BJ (cell line): ENCODE results near the gene RGS7. TPM values are rescaled to one million over a fixed set of nuclear protein-coding genes. Genes with fewer than 3 reads are reported as not detected.

Experiments
- CTCF ChIA-PET: fragments of 350-600 bp; formaldehyde crosslinking; extraction: SDS; loops from one replicate; lab custom pipeline; 2021; ENCODE audit warnings: antibody characterized with exemption, inconsistent platforms; lab: Yijun Ruan, JAX
- POLR2A ChIA-PET: fragments of 300-600 bp; sonication (Branson Sonifier 250); formaldehyde crosslinking; extraction: SDS; loops from one replicate; lab custom pipeline; 2021; ENCODE audit warnings: antibody characterized with exemption; lab: Charles Lee
- DNase-seq: peaks from one replicate; pipeline ENCODE4 v3.0.0-alpha.2; 2011; ENCODE audit warnings: low read depth
- H3K27me3 ChIP-seq: 2 replicates; pipeline ENCODE4 v1.6.0; 2011; ENCODE audit warnings: low read length; ENCODE audit not compliant: control insufficient read depth, insufficient read depth
- H3K36me3 ChIP-seq: 2 replicates; pipeline ENCODE4 v1.5.1; 2011; ENCODE audit warnings: low read length; ENCODE audit not compliant: control insufficient read depth, insufficient read depth
- H3K4me3 ChIP-seq: 2 replicates; pipeline ENCODE4 v1.5.1; 2011; ENCODE audit warnings: low read depth, mild to moderate bottlenecking, control low read depth, low read length
- CTCF ChIP-seq: IDR thresholded peaks from 2 replicates; pipeline ENCODE4 v1.5.1; 2011; ENCODE audit warnings: low read depth, mild to moderate bottlenecking, control low read depth, inconsistent platforms, low read length, moderate library complexity; ENCODE audit not compliant: insufficient read depth
- polyA plus RNA-seq: library from polyadenylated mRNA; depleted of rRNA; stranded (reverse); fragments of >200 nt; gene quantifications from 2 replicates; pipeline ENCODE4 v1.2.3, GENCODE V29; 2011

The RGS7 gene
- polyA plus RNA-seq, 1 experiment, result 0.93 TPM

DNA sequence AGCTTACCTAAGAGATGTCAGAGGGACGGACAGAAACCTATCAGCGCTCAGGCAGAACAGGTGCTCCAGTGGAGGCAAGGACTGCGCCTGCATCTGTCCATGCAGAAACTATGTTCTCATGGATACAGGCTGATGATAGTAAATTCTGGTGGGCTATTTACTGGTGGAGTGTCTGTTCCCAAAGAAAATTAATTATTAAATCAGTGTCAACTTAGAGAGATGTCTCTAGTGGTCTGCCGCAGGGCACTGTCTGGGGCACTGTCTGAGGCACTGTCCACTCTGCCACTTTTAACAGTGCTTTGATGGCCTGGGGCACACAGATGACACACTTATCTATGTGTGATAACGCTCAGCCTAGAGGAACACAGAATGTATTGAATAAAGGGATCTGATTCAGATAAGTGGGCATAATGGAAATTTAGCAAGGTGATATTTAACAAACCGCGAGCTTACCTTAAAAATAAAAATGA is 148.1 kb downstream of the RGS7 start:
- ChIA-PET CTCF (no interaction called here), POLR2A (no interaction called here)
- Histone ChIP-seq H3K4me3 (no peak overlapping the region), H3K27me3 (no peaks in the 10 kb centered on the region), H3K36me3 (no peaks in the 10 kb centered on the region)
- TF ChIP-seq CTCF, result no peak
- DNase-seq, result no peak

- Histone ChIP-seq H3K4me3 (no peak overlapping the region), H3K36me3 (no peaks in the 10 kb centered on the region), H3K27me3 (no peaks in the 10 kb centered on the region)
- no peak for DNase-seq
- ChIA-PET POLR2A (no interaction called here), CTCF (no interaction called here)
- no peak for TF ChIP-seq CTCF
These were observed 153.2 kb downstream of the RGS7 start for GRCh38 chr1:241203817-241204216.

DNA sequence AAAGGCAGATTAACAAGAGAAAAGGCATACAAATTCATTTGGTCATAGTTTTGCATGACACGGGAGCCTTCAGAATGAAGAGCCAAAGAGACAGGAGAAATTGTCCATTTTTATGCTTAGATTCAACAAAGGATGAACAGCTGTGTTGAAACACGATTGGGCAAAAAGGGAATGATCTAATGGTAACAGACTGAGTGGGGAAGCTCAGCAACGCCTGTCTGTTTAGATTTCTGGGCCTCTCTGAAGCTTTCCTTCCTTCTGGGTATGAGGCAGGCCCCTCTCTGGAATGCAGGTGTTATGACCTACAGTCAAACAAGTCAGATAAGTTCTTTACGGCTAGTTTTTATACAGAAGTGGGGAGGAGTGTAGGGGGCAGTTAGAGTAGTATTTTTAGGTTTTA is 154.6 kb downstream of the RGS7 start:
- Histone ChIP-seq H3K27me3 (no peaks in the 10 kb centered on the region), H3K4me3 (no peak overlapping the region), H3K36me3 (no peaks in the 10 kb centered on the region)
- no peak for DNase-seq
- no peak for TF ChIP-seq CTCF
- ChIA-PET POLR2A (no interaction called here), CTCF (no interaction called here)

DNA sequence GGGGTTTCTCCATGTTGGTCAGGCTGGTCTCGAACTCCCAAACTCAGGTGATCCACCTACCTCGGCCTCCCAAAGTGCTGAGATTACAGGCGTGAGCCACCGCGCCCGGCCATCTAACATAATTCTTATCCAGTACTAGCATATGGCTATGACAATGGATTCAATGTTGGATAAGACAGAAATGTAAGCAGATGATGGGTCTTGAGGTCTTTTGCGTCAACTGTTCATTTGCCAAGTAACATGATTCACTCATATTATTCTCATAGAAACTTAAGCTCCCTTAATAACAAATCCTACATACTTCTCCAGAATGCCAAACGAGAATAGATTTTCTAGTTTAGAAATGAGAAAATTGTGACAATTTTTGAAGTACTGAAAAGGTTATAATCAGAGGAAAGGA is 170.3 kb downstream of the RGS7 start:
- H3K36me3 ChIP-seq, result no peaks in the 10 kb centered on the region
- DNase-seq, result no peak
- POLR2A ChIA-PET, result no interaction called here
- no peak overlapping the region for H3K4me3 ChIP-seq
- no peaks in the 10 kb centered on the region for H3K27me3 ChIP-seq
- CTCF ChIA-PET, result no interaction called here
- TF ChIP-seq CTCF, result no peak

GRCh38 chr1:241181971-241182370 is 175.0 kb downstream of the RGS7 start:
- TF ChIP-seq CTCF, result no peak
- DNase-seq, result no peak
- Histone ChIP-seq H3K4me3 (no peak overlapping the region), H3K36me3 (no peaks in the 10 kb centered on the region), H3K27me3 (no peaks in the 10 kb centered on the region)
- POLR2A ChIA-PET, result no interaction called here
- CTCF ChIA-PET, result no interaction called here
